ENCODE measurements around the gene CSTF1.
"Not testable (repeated sequence)": the region's sequence is repeated elsewhere in the genome, so short reads cannot be mapped to it uniquely, and the experiment has no call there.

DNA sequence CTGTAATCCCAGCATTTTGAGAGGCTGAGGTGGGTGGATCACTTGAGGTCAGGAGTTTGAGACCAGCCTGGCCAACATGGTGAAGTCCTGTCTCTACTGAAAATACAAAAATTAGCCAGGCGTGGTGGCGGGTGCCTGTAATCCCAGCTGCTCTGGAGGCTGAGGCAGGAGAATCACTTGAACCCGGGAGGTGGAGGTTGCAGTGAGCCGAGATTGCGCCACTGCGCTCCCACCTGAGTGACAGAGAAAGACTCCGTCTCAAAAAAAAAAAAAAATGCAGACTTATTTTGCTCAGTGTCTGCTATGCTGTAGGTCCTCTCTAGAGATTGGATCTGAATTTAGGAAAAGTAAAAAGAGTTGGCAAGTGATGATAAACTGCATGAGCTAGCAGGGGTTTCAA is 18.8 kb downstream of the CSTF1 start:
- TF ChIP-seq, protein P1, sequence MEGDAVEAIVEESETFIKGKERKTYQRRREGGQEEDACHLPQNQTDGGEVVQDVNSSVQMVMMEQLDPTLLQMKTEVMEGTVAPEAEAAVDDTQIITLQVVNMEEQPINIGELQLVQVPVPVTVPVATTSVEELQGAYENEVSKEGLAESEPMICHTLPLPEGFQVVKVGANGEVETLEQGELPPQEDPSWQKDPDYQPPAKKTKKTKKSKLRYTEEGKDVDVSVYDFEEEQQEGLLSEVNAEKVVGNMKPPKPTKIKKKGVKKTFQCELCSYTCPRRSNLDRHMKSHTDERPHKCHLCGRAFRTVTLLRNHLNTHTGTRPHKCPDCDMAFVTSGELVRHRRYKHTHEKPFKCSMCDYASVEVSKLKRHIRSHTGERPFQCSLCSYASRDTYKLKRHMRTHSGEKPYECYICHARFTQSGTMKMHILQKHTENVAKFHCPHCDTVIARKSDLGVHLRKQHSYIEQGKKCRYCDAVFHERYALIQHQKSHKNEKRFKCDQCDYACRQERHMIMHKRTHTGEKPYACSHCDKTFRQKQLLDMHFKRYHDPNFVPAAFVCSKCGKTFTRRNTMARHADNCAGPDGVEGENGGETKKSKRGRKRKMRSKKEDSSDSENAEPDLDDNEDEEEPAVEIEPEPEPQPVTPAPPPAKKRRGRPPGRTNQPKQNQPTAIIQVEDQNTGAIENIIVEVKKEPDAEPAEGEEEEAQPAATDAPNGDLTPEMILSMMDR (IDR thresholded peaks at IDR 0.05), result not testable (repeated sequence)
- TF ChIP-seq POLR2A (IDR thresholded peaks at IDR 0.05), result not testable (repeated sequence)

Measured in testis (tissue), 2 donors.